K562 (cell line): Measurements from ENCODE around the gene MYLK4. TPM values are rescaled to one million over a fixed set of nuclear protein-coding genes. Genes with fewer than 3 reads are reported as not detected.

Source experiments
- ATAC-seq: fragments of 200-7000 bp; cut with Tn5 transposase; 3 replicates; pipeline ENCODE4 v1.9.1; 2020; ENCODE audit warnings: moderate library complexity
- BruUV-seq: library from RNA; stranded (reverse); fragments of 400-500 nt; replicated peaks from 2 replicates; lab custom pipeline; 2021; lab: Mats Ljungman, UMichigan
- CTCF ChIA-PET: fragments of 300-600 bp; formaldehyde crosslinking; extraction: SDS; loops from one replicate; lab custom pipeline; 2021; ENCODE audit warnings: low intra/inter-chr PET ratio; lab: Yijun Ruan, JAX
- POLR2A ChIA-PET: fragments of 300-600, 350-650 bp; sonication (Branson Sonifier 250); formaldehyde crosslinking; extraction: SDS; loops from one replicate; lab custom pipeline; 2021; ENCODE audit warnings: antibody characterized with exemption, inconsistent platforms; lab: Yijun Ruan, JAX
- DNase-seq, 4 experiments: peaks; one replicate each; pipeline versions ENCODE4 v3.0.0 to v3.0.0-alpha.2; 2011 to 2018; ENCODE audit warnings: low spot score in 3 of 4, mixed read lengths in 3 of 4; ENCODE audit errors: extremely low read depth in 1 of 4
- FAIRE-seq: peaks from 2 replicates; lab custom pipeline; 2011; peaks lifted over from hg19 to GRCh38; lab: Jason Lieb, UNC
- H2AFZ ChIP-seq: 2 replicates; pipeline ENCODE4 v1.6.0; 2011; ENCODE audit warnings: low read depth, low read length, control low read depth, inconsistent platforms
- H3K27ac ChIP-seq: fragments of 200-600 bp; 3 replicates; pipeline ENCODE4 v1.8.0; 2011; ENCODE audit warnings: low read depth, mild to moderate bottlenecking, control low read depth, inconsistent platforms, low read length, moderate library complexity, mixed read lengths; ENCODE audit errors: extremely low read depth
- H3K27me3 ChIP-seq, 2 experiments: fragments of 300-600 bp in 1 of 2; 2 replicates in 1 of 2; 3 replicates in 1 of 2; pipeline versions ENCODE4 v1.6.0 to v1.8.0; 2011; ENCODE audit warnings: inconsistent platforms in 2 of 2, low read length in 2 of 2, mild to moderate bottlenecking in 1 of 2, mixed read lengths in 1 of 2, moderate library complexity in 1 of 2; ENCODE audit not compliant: control insufficient read depth in 2 of 2, insufficient read depth in 2 of 2
- H3K36me3 ChIP-seq: fragments of 300-600 bp; 3 replicates; pipeline ENCODE4 v1.8.0; 2011; ENCODE audit warnings: mild to moderate bottlenecking, low read length, inconsistent platforms; ENCODE audit not compliant: control insufficient read depth, insufficient read depth
- H3K4me1 ChIP-seq, 2 experiments: fragments of 200-600 bp in 1 of 2; replicated peaks in 1 of 2; 2 replicates in 1 of 2; 3 replicates in 1 of 2; pipeline versions ENCODE4 v1.5.1 to v1.8.0; 2011; ENCODE audit warnings: inconsistent platforms in 2 of 2, low read length in 2 of 2, mild to moderate bottlenecking in 1 of 2, mixed read lengths in 1 of 2, moderate library complexity in 1 of 2; ENCODE audit not compliant: control insufficient read depth in 2 of 2, insufficient read depth in 2 of 2
- H3K4me2 ChIP-seq: 2 replicates; pipeline ENCODE4 v1.6.1; 2011; ENCODE audit warnings: low read length, control low read depth, inconsistent platforms, mixed read lengths; ENCODE audit not compliant: insufficient read depth
- H3K4me3 ChIP-seq: fragments of 200-600 bp; sonication (generic), shearing (Covaris generic); 2 replicates; pipeline ENCODE4 v1.5.1; 2016; ENCODE audit warnings: control low read depth, inconsistent platforms
- H3K79me2 ChIP-seq: fragments of 200-600 bp; 3 replicates; pipeline ENCODE4 v1.8.0; 2011; ENCODE audit warnings: low read length, inconsistent platforms; ENCODE audit not compliant: control insufficient read depth, insufficient read depth
- H3K9ac ChIP-seq, 2 experiments: 2 replicates each; pipeline versions ENCODE4 v1.6.0 to v1.6.1; 2011; ENCODE audit warnings: low read depth in 2 of 2, low read length in 2 of 2, control low read depth in 1 of 2, inconsistent platforms in 1 of 2, mild to moderate bottlenecking in 1 of 2, mixed read lengths in 1 of 2; ENCODE audit not compliant: insufficient read depth in 1 of 2
- H3K9me1 ChIP-seq: one replicate; pipeline ENCODE4 v1.6.0; 2011; ENCODE audit warnings: inconsistent platforms, mild to moderate bottlenecking, low read length, moderate library complexity; ENCODE audit not compliant: control insufficient read depth, insufficient read depth
- H3K9me3 ChIP-seq: replicated peaks from 2 replicates; pipeline ENCODE4 v1.5.1; 2011; ENCODE audit warnings: low read depth, low read length, inconsistent platforms; ENCODE audit not compliant: control insufficient read depth, insufficient read depth
- H4K20me1 ChIP-seq: replicated peaks from 2 replicates; pipeline ENCODE4 v1.6.1; 2011; ENCODE audit warnings: low read length, inconsistent platforms, mixed read lengths; ENCODE audit not compliant: control insufficient read depth, insufficient read depth
- BCOR ChIP-seq: fragments of 450-650 bp; IDR thresholded peaks from 2 replicates; pipeline ENCODE4 v1.6.1; 2016
- CBX3 ChIP-seq, 2 experiments: IDR thresholded peaks; 1 replicate in 1 of 2; 2 replicates in 1 of 2; pipeline ENCODE4 v1.6.1; 2012; ENCODE audit warnings: inconsistent platforms in 2 of 2, low read length in 2 of 2, borderline replicate concordance in 1 of 2, control low read depth in 1 of 2
- ELF1 ChIP-seq: fragments of 200-800 bp; sonication (Bioruptor generic); IDR thresholded peaks from 2 replicates; pipeline ENCODE4 v1.6.1; 2016; ENCODE audit warnings: missing genetic modification characterization, missing compliant biosample characterization
- HMGXB4 ChIP-seq: sonication (generic); formaldehyde crosslinking; IDR thresholded peaks from 2 replicates; pipeline ENCODE4 v1.8.1; 2023; ENCODE audit warnings: mild to moderate bottlenecking, missing genetic modification reagents
- KDM5B ChIP-seq: fragments of 200-600 bp; sonication (generic); IDR thresholded peaks from 2 replicates; pipeline ENCODE4 v1.6.1; 2012; ENCODE audit warnings: low read depth, mild to moderate bottlenecking, moderate library complexity, low read length, control low read depth, inconsistent platforms; ENCODE audit not compliant: insufficient replicate concordance
- MCM3 ChIP-seq: fragments of 450-650 bp; IDR thresholded peaks from 2 replicates; pipeline ENCODE4 v1.6.1; 2016
- NCOA4 ChIP-seq: fragments of 450-650 bp; IDR thresholded peaks from 2 replicates; pipeline ENCODE4 v1.6.1; 2018; ENCODE audit warnings: mild to moderate bottlenecking; ENCODE audit not compliant: partially characterized antibody
- NCOA6 ChIP-seq: fragments of 450-650 bp; IDR thresholded peaks from 2 replicates; pipeline ENCODE4 v1.6.1; 2017; ENCODE audit warnings: mild to moderate bottlenecking
- RFX5 ChIP-seq: IDR thresholded peaks from 2 replicates; pipeline ENCODE4 v1.6.1; 2011; ENCODE audit warnings: low read depth, mild to moderate bottlenecking, improper control_type of control experiment, low read length
- ZNF121 ChIP-seq: sonication (generic); formaldehyde crosslinking; conservative IDR thresholded peaks from 2 replicates; pipeline ENCODE4 v1.8.0; 2022; ENCODE audit warnings: missing genetic modification reagents
- WGBS: fragments of 100-300 bp; shearing (Covaris generic); methylation state at CpG from one replicate; pipeline ENCODE4 v1.1.6; 2016; ENCODE audit warnings: low coverage, mixed read lengths; ENCODE audit not compliant: insufficient coverage; ENCODE audit errors: missing lambda C conversion rate; 5-methylcytosine and 5-hydroxymethylcytosine counted together
- in situ Hi-C: fragments of 300-500 bp; cut with MboI; formaldehyde crosslinking; loops from 4 replicates; pipeline ENCODE4 v1.15.0; 2018; ENCODE audit warnings: inconsistent platforms, mixed read lengths
- intact Hi-C: fragments of 100-400 bp; cut with micrococcal nuclease; formaldehyde crosslinking; loops from 2 replicates; pipeline ENCODE4 v1.14.2; 2022
- polyA plus RNA-seq, 8 experiments: library from polyadenylated mRNA; depleted of rRNA in 4 of 8; stranded (reverse) in 5 of 8; unstranded in 3 of 8; fragments of >200 nt; fragmentation: Nextera tagmentation in 2 of 8; fragmentation: Illumina TruSeq in 1 of 8; extraction: Ambion mirVana in 2 of 8; extraction: Trizol in 1 of 8; gene quantifications; 2 replicates each; pipeline versions ENCODE4 v1.2.1 to v1.2.3, GENCODE V29; 2011 to 2014; ENCODE audit warnings: inconsistent platforms in 1 of 8, missing spikeins in 1 of 8
- total RNA-seq, 7 experiments: library from RNA; depleted of rRNA in 6 of 7; stranded (reverse); fragments of >200 nt in 6 of 7; fragmentation: Illumina TruSeq in 2 of 7; extraction: Trizol in 2 of 7; gene quantifications; 2 replicates each; pipeline versions ENCODE4 v1.2.1 to v1.2.3, GENCODE V29; 2011 to 2021; ENCODE audit warnings: low replicate concordance in 1 of 7
- TF ChIP-seq, protein P1 (sequence below): sonication (generic); formaldehyde crosslinking; IDR thresholded peaks from 2 replicates; pipeline ENCODE4 v1.8.0; 2022; ENCODE audit warnings: missing genetic modification reagents, mild to moderate bottlenecking, borderline replicate concordance

MYLK4 gene
- total and polyA plus RNA-seq, 9 of the 15 experiments (the other 6 are each of a cell fraction or from before 2014, with no cell fraction given): 0.01 to 0.15 (median 0.06) TPM

DNA sequence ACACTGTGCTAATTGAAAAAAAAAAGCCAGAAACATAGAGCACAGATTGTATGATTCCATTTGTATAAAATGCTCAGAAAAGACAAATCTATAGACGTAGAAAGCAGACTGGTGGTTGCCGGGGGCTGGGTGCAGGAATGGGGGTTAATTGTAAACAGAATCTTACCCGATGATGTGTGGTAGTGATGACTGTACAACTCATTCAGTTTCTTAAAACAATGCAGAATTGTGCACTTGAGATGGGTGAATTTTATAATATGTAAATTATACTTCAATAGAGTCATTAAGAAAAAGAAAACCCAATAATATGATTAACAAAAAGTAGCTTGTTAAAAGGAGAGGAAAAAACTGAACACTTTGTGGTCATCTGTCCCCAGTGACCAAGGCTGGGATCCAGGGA is 3.7 kb upstream of the MYLK4 start:
- no peak for ATAC-seq
- Histone ChIP-seq H3K27me3 (no peaks in the 10 kb centered on the region), H3K9me3 (no peaks in the 10 kb centered on the region), H3K4me2 (no peak overlapping the region), H2AFZ (peak overlapping the region; percentile 13; the same call in 1 of the 2 replicates), H3K36me3 (no peaks in the 10 kb centered on the region), H4K20me1 (no peaks in the 10 kb centered on the region), H3K4me3 (no peak overlapping the region), H3K4me1 (peaks cover 8 to 40% of the 10 kb centered on the region in 2 experiments), H3K9me1 (no peaks in the 10 kb centered on the region), H3K9ac (no peak overlapping the region), H3K79me2 (no peaks in the 10 kb centered on the region), H3K27ac (no peak overlapping the region)
- ChIA-PET CTCF (no interaction called here), POLR2A (interaction anchor here (0.6 kb wide), 1 partner anchor 84 kb away, joined by 3 read pairs; no protein-coding TSS in a partner anchor)
- TF ChIP-seq NCOA6 (no peak), RFX5 (no peak), KDM5B (no peak), CBX3 (IDR thresholded peaks at IDR 0.05; ENCODE audit: borderline replicate concordance in 1 of 2, low read length in 2 of 2) (no peak), NCOA4 (no peak), MCM3 (no peak)
- in situ Hi-C loops (no loop called here), intact Hi-C loops (no loop called here)
- no TSS peak for BruUV-seq
- DNase-seq: no peak
- 45% methylated on average over 3 of the region's 3 CpGs for WGBS
- FAIRE-seq: no peak

DNA sequence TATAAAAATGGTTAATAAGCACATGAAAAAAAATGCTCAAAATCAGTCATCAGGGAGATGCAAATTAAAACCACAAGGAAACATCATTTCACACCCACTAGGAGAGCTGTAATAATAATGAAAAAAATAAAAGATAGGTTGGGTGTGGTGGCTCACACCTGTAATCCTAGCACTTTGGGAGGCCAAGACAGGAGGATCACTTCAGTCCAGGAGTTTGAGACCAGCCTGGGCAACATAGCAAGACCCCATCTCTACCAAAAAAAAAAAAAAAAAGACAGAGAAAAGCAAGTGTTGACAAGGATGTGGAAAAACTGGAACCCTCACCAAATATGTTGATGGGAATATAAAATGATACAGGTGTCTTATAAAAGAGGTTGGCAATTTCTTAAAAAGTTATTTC is 3.0 kb upstream of the MYLK4 start:
- intact Hi-C loops: no loop called here
- no peaks in the 10 kb centered on the region for H3K9me1 ChIP-seq
- no peak overlapping the region for H3K4me2 ChIP-seq
- no peak overlapping the region for H2AFZ ChIP-seq
- POLR2A ChIA-PET: interaction anchor here (1.1 to 1.3 kb wide), 2 partner anchors 10 to 14 kb away, joined by 3 to 4 read pairs; no protein-coding TSS in a partner anchor
- no peaks in the 10 kb centered on the region for H3K79me2 ChIP-seq
- H4K20me1 ChIP-seq: no peaks in the 10 kb centered on the region
- DNase-seq (no peak), ATAC-seq (no peak), FAIRE-seq (no peak)
- H3K4me3 ChIP-seq: no peak overlapping the region
- H3K27ac ChIP-seq: no peak overlapping the region
- BruUV-seq: no TSS peak
- H3K4me1 ChIP-seq: peaks cover 8 to 40% of the 10 kb centered on the region in 2 experiments
- in situ Hi-C loops: no loop called here
- no peaks in the 10 kb centered on the region for H3K27me3 ChIP-seq
- H3K36me3 ChIP-seq: no peaks in the 10 kb centered on the region
- CTCF ChIA-PET: no interaction called here
- no peaks in the 10 kb centered on the region for H3K9me3 ChIP-seq
- H3K9ac ChIP-seq: no peak overlapping the region
- TF ChIP-seq HMGXB4 (CRISPR knock-in tag) (no peak), ELF1 (tag) (no peak), BCOR (peak; percentile 80), ZNF121 (CRISPR knock-in tag) (peak; percentile 93)
- TF ChIP-seq, protein P1, sequence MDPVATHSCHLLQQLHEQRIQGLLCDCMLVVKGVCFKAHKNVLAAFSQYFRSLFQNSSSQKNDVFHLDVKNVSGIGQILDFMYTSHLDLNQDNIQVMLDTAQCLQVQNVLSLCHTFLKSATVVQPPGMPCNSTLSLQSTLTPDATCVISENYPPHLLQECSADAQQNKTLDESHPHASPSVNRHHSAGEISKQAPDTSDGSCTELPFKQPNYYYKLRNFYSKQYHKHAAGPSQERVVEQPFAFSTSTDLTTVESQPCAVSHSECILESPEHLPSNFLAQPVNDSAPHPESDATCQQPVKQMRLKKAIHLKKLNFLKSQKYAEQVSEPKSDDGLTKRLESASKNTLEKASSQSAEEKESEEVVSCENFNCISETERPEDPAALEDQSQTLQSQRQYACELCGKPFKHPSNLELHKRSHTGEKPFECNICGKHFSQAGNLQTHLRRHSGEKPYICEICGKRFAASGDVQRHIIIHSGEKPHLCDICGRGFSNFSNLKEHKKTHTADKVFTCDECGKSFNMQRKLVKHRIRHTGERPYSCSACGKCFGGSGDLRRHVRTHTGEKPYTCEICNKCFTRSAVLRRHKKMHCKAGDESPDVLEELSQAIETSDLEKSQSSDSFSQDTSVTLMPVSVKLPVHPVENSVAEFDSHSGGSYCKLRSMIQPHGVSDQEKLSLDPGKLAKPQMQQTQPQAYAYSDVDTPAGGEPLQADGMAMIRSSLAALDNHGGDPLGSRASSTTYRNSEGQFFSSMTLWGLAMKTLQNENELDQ (CRISPR knock-in tag): no peak
